SK-N-DZ (cell line): Measurements from ENCODE around the gene ZNF660. TPM values are rescaled to one million over a fixed set of nuclear protein-coding genes. Genes with fewer than 3 reads are reported as not detected.
"Not testable (repeated sequence)": the region's sequence is repeated elsewhere in the genome, so short reads cannot be mapped to it uniquely, and the experiment has no call there.

Experiments used
- DNase-seq: peaks from one replicate; pipeline ENCODE4 v3.0.0-alpha.2; 2015; ENCODE audit warnings: low spot score
- polyA plus RNA-seq, 2 experiments: library from polyadenylated mRNA; depleted of rRNA; stranded (reverse); fragments of >200 nt; gene quantifications; 2 replicates each; pipeline ENCODE4 v1.2.3, GENCODE V29; 2014

Gene ZNF660
- polyA plus RNA-seq (2014; cell fraction: cytosol; rRNA removed) = 8.6 TPM in 2 replicates
- 3.7 and 3.9 TPM in 2 replicates for polyA plus RNA-seq (2014; cell fraction: nucleus; rRNA removed)

- DNase-seq = peak; percentile 88
Measured at GRCh38 chr3:44584646-44585501, at the start of gene ZNF660. Gene ZNF660 (plus strand): TSS chr3:44584964. CDS start chr3:44594194, 9,230 bp downstream.

GRCh38 chr3:44535364-44535763, 49.4 kb upstream of the ZNF660 start:
- DNase-seq = no peak

- DNase-seq = not testable (repeated sequence)
Measured at GRCh38 chr3:44544811-44545210, 40.0 kb upstream of the ZNF660 start.

GRCh38 chr3:44554626-44555592, 29.9 kb upstream of the ZNF660 start, which contains the start of gene ZKSCAN7:
Gene ZKSCAN7 (plus strand): TSS chr3:44555193. CDS start chr3:44557048, 1,855 bp downstream.
- peak; percentile 81 for DNase-seq

GRCh38 chr3:44555723-44556122, 29.0 kb upstream of the ZNF660 start:
- no peak for DNase-seq

- no peak for DNase-seq
Measured at GRCh38 chr3:44557074-44557473, 27.7 kb upstream of the ZNF660 start.

GRCh38 chr3:44561076-44561475, 23.7 kb upstream of the ZNF660 start:
- no peak for DNase-seq

GRCh38 chr3:44562147-44562546, 22.6 kb upstream of the ZNF660 start:
- no peak for DNase-seq

- DNase-seq = no peak
Measured at GRCh38 chr3:44568561-44568960, 16.2 kb upstream of the ZNF660 start.

GRCh38 chr3:44571024-44571423, 13.7 kb upstream of the ZNF660 start:
- no peak for DNase-seq

- no peak for DNase-seq
Measured at GRCh38 chr3:44576613-44577012, 8.2 kb upstream of the ZNF660 start.

- DNase-seq = not testable (repeated sequence)
Measured at GRCh38 chr3:44577354-44577952, 7.3 kb upstream of the ZNF660 start.

GRCh38 chr3:44578316-44578715, 6.4 kb upstream of the ZNF660 start:
- DNase-seq = not testable (repeated sequence)

GRCh38 chr3:44578924-44579515, 5.7 kb upstream of the ZNF660 start:
- DNase-seq = not testable (repeated sequence)

GRCh38 chr3:44579749-44580148, 5.0 kb upstream of the ZNF660 start:
- DNase-seq = not testable (repeated sequence)

- DNase-seq = not testable (repeated sequence)
Measured at GRCh38 chr3:44580971-44581370, 3.8 kb upstream of the ZNF660 start.

GRCh38 chr3:44596621-44597020, 11.9 kb downstream of the ZNF660 start:
- DNase-seq = no peak

GRCh38 chr3:44601749-44602148, 17.0 kb downstream of the ZNF660 start:
- DNase-seq = no peak

GRCh38 chr3:44612678-44613077, 27.9 kb downstream of the ZNF660 start:
- no peak for DNase-seq

GRCh38 chr3:44624749-44625480, 40.2 kb downstream of the ZNF660 start, which contains the start of gene ZNF197:
Gene ZNF197 (plus strand): TSS chr3:44625036. CDS start chr3:44629155, 4,119 bp downstream.
- peak; percentile 93 for DNase-seq
